Measurements from ENCODE around the gene PRKCB. TPM values are rescaled to one million over a fixed set of nuclear protein-coding genes. Genes with fewer than 3 reads are reported as not detected.

PRKCB gene
- polyA plus RNA-seq, 1 donor (not counting 4 experiments of a cell fraction or from before 2014, with no cell fraction given), result 0.18 TPM

- Histone ChIP-seq H3K27ac (ENCODE audit: control insufficient read depth, insufficient read depth, low read length) (no peak overlapping the region), H3K4me3 (ENCODE audit: control insufficient read depth in 2 of 3, extremely low read depth in 1 of 3, insufficient read depth in 2 of 3, low read depth in 1 of 3, low read length in 3 of 3) (no peak overlapping the region), H3K9ac (ENCODE audit: control insufficient read depth, extremely low read depth, insufficient read depth, low read length) (no peak overlapping the region), H3K9me3 (ENCODE audit: control insufficient read depth, low read depth, low read length) (no peaks in the 10 kb centered on the region), H3K4me2 (ENCODE audit: control insufficient read depth, extremely low read depth, insufficient read depth, low read depth, low read length) (no peak overlapping the region), H3K27me3 (ENCODE audit: control insufficient read depth, extremely low read depth, insufficient read depth, low read length) (no peaks in the 10 kb centered on the region), H3K36me3 (ENCODE audit: control insufficient read depth in 2 of 2, extremely low read depth in 1 of 2, insufficient read depth in 2 of 2, low read length in 2 of 2) (no peaks in the 10 kb centered on the region), H2AFZ (ENCODE audit: control insufficient read depth, low read length) (no peak overlapping the region), H3K4me1 (ENCODE audit: control insufficient read depth, extremely low read depth, insufficient read depth, low read length) (no peaks in the 10 kb centered on the region), H3K79me2 (ENCODE audit: control insufficient read depth, insufficient read depth, low read length) (no peaks in the 10 kb centered on the region), H3K9me1 (ENCODE audit: control insufficient read depth, extremely low read depth, insufficient read depth, low read length) (no peaks in the 10 kb centered on the region), H4K20me1 (ENCODE audit: control insufficient read depth, extremely low read depth, insufficient read depth, low read length) (no peaks in the 10 kb centered on the region)
- TF ChIP-seq EZH2 (IDR thresholded peaks at IDR 0.05; ENCODE audit: low read length) (no peak), CTCF (optimal IDR thresholded peaks at IDR 0.05 in 1 of 3, IDR thresholded peaks at IDR 0.05 in 1 of 3, conservative IDR thresholded peaks at IDR 0.05 in 1 of 3; ENCODE audit: extremely low read depth in 1 of 3, insufficient read depth in 2 of 3, low read length in 3 of 3) (no peak)
- DNase-seq (ENCODE audit: low read depth, low spot score) (no peak), FAIRE-seq (no peak)
- dilution Hi-C loops (cut with MboI; ENCODE audit: extremely low pct_ligation_motif_present, low sequenced_read_pairs), result loop anchor here (10.0 kb wide), 1 partner anchor 74 kb away; no protein-coding TSS in a partner anchor
Measured at GRCh38 chr16:24149102-24149501, 313.3 kb downstream of the PRKCB start.

- Histone ChIP-seq H3K27ac (ENCODE audit: control insufficient read depth, insufficient read depth, low read length) (no peak overlapping the region), H4K20me1 (ENCODE audit: control insufficient read depth, extremely low read depth, insufficient read depth, low read length) (no peaks in the 10 kb centered on the region), H3K4me2 (ENCODE audit: control insufficient read depth, extremely low read depth, insufficient read depth, low read depth, low read length) (no peak overlapping the region), H3K36me3 (ENCODE audit: control insufficient read depth in 2 of 2, extremely low read depth in 1 of 2, insufficient read depth in 2 of 2, low read length in 2 of 2) (no peaks in the 10 kb centered on the region), H2AFZ (ENCODE audit: control insufficient read depth, low read length) (no peak overlapping the region), H3K4me1 (ENCODE audit: control insufficient read depth, extremely low read depth, insufficient read depth, low read length) (no peaks in the 10 kb centered on the region), H3K9me3 (ENCODE audit: control insufficient read depth, low read depth, low read length) (peaks cover 2% of the 10 kb centered on the region), H3K9me1 (ENCODE audit: control insufficient read depth, extremely low read depth, insufficient read depth, low read length) (no peaks in the 10 kb centered on the region), H3K4me3 (ENCODE audit: control insufficient read depth in 2 of 3, extremely low read depth in 1 of 3, insufficient read depth in 2 of 3, low read depth in 1 of 3, low read length in 3 of 3) (no peak overlapping the region), H3K27me3 (ENCODE audit: control insufficient read depth, extremely low read depth, insufficient read depth, low read length) (no peaks in the 10 kb centered on the region), H3K9ac (ENCODE audit: control insufficient read depth, extremely low read depth, insufficient read depth, low read length) (no peak overlapping the region), H3K79me2 (ENCODE audit: control insufficient read depth, insufficient read depth, low read length) (no peaks in the 10 kb centered on the region)
- DNase-seq (ENCODE audit: low read depth, low spot score), result no peak
- no peak for TF ChIP-seq CTCF (optimal IDR thresholded peaks at IDR 0.05 in 1 of 3, IDR thresholded peaks at IDR 0.05 in 1 of 3, conservative IDR thresholded peaks at IDR 0.05 in 1 of 3; ENCODE audit: extremely low read depth in 1 of 3, insufficient read depth in 2 of 3, low read length in 3 of 3)
- no peak for TF ChIP-seq EZH2 (IDR thresholded peaks at IDR 0.05; ENCODE audit: low read length)
- FAIRE-seq, result no peak
- dilution Hi-C loops (cut with MboI; ENCODE audit: extremely low pct_ligation_motif_present, low sequenced_read_pairs), result no loop called here
Measured at GRCh38 chr16:24150282-24150681, 314.5 kb downstream of the PRKCB start.

All from keratinocyte (primary cell).